ENCODE data around the gene RFNG.
A peak's percentile ranks its signal among the peaks of the same experiment; 100 is the strongest.

Gene RFNG

GRCh38 chr17:82051776-82052637 is at the start of gene RFNG, which contains the start of gene GPS1:
TSS of gene RFNG (minus strand) at chr17:82051811. CDS start at chr17:82051766, 45 bp downstream.
TSS of gene GPS1 (plus strand) at chr17:82051898. CDS start at chr17:82051932, 34 bp downstream.
- DNase-seq, result peak; percentile 80 to 83

- DNase-seq, result no peak
These were observed 49.7 kb upstream of the RFNG start for GRCh38 chr17:82101301-82101715.

- no peak for DNase-seq
These were observed 49.1 kb upstream of the RFNG start for GRCh38 chr17:82100502-82101298.

GRCh38 chr17:82098939-82099763 is 47.5 kb upstream of the RFNG start:
- no peak for DNase-seq

- DNase-seq, result peak; percentile 89 to 94
These were observed 46.7 kb upstream of the RFNG start, which contains the start of gene FASN for GRCh38 chr17:82098169-82098938. TSS of gene FASN (minus strand) at chr17:82098236. CDS start at chr17:82096445, 1,791 bp downstream.

GRCh38 chr17:82097919-82098168 is 46.2 kb upstream of the RFNG start:
- peak; percentile 20 for DNase-seq

- peak in 1 of 2 donors; percentile 22 for DNase-seq
These were observed 45.7 kb upstream of the RFNG start for GRCh38 chr17:82097184-82097918.

- DNase-seq, result no peak
These were observed 45.1 kb upstream of the RFNG start for GRCh38 chr17:82096709-82097183.

GRCh38 chr17:82095777-82096708 is 44.4 kb upstream of the RFNG start:
- no peak for DNase-seq

- DNase-seq, result no peak
These were observed 43.5 kb upstream of the RFNG start for GRCh38 chr17:82094931-82095776.

GRCh38 chr17:82092995-82093751 is 41.6 kb upstream of the RFNG start:
- DNase-seq, result no peak

- no peak for DNase-seq
These were observed 41.0 kb upstream of the RFNG start for GRCh38 chr17:82092628-82092994.

GRCh38 chr17:82092094-82092586 is 40.5 kb upstream of the RFNG start:
- DNase-seq, result no peak

- no peak for DNase-seq
These were observed 39.9 kb upstream of the RFNG start for GRCh38 chr17:82091264-82092066.

- no peak for DNase-seq
These were observed 39.1 kb upstream of the RFNG start for GRCh38 chr17:82090549-82091263.

- no peak for DNase-seq
These were observed 38.3 kb upstream of the RFNG start for GRCh38 chr17:82089723-82090548.
